IMR-90 (cell line): ENCODE data around the gene MRPS15. TPM values are rescaled to one million over a fixed set of nuclear protein-coding genes. Genes with fewer than 3 reads are reported as not detected.

Source experiments
- ATAC-seq: fragments of 200-7000 bp; cut with Tn5 transposase; 2 replicates; pipeline ENCODE4 v1.9.1; 2020; ENCODE audit warnings: low read depth, mild to moderate bottlenecking, moderate library complexity
- BruUV-seq: library from RNA; stranded (reverse); fragments of 400-500 nt; replicated peaks from 2 replicates; lab custom pipeline; 2021; lab: Mats Ljungman, UMichigan
- CTCF ChIA-PET: fragments of 300-600 bp; formaldehyde crosslinking; extraction: SDS; loops from one replicate; lab custom pipeline; 2021; ENCODE audit warnings: antibody characterized with exemption; lab: Yijun Ruan, JAX
- POLR2A ChIA-PET: fragments of 300-600 bp; sonication (Branson Sonifier 250); formaldehyde crosslinking; loops from one replicate; lab custom pipeline; 2022; ENCODE audit warnings: antibody characterized with exemption; ENCODE audit not compliant: unreplicated experiment; lab: Charles Lee
- DNase-seq: peaks from one replicate; pipeline ENCODE4 v3.0.0; 2013
- H2AFZ ChIP-seq: replicated peaks from 2 replicates; pipeline ENCODE3; 2013; ENCODE audit warnings: low read length, mild to moderate bottlenecking; ENCODE audit not compliant: poor library complexity
- H2AK5ac ChIP-seq: 2 replicates; pipeline ENCODE4 v1.6.1; 2013; ENCODE audit warnings: low read depth, low read length, inconsistent platforms
- H2AK9ac ChIP-seq: replicated peaks from 2 replicates; pipeline ENCODE3; 2013; ENCODE audit warnings: mild to moderate bottlenecking, low read depth, low read length, moderate library complexity; ENCODE audit not compliant: poor library complexity
- H2BK120ac ChIP-seq: 2 replicates; pipeline ENCODE4 v1.6.1; 2013; ENCODE audit warnings: low read depth, low read length, inconsistent platforms
- H2BK15ac ChIP-seq: 3 replicates; pipeline ENCODE4 v1.6.1; 2013; ENCODE audit warnings: low read depth, low read length, inconsistent platforms
- H2BK20ac ChIP-seq: 2 replicates; pipeline ENCODE4 v1.6.1; 2013; ENCODE audit warnings: low read depth, mild to moderate bottlenecking, inconsistent platforms, low read length, moderate library complexity
- H2BK5ac ChIP-seq: 2 replicates; pipeline ENCODE4 v1.6.1; 2013; ENCODE audit warnings: mild to moderate bottlenecking, low read depth, low read length, inconsistent platforms; ENCODE audit not compliant: poor library complexity, severe bottlenecking
- H3K14ac ChIP-seq: replicated peaks from 2 replicates; pipeline ENCODE4 v1.6.1; 2013; ENCODE audit warnings: low read depth, low read length, inconsistent platforms
- H3K18ac ChIP-seq: 2 replicates; pipeline ENCODE4 v1.6.1; 2013; ENCODE audit warnings: low read depth, low read length, control low read depth
- H3K23ac ChIP-seq: 2 replicates; pipeline ENCODE4 v1.6.1; 2013; ENCODE audit warnings: low read depth, low read length, inconsistent platforms
- H3K27ac ChIP-seq: 2 replicates; pipeline ENCODE4 v1.5.1; 2013; ENCODE audit warnings: mild to moderate bottlenecking, control low read depth, low read length; ENCODE audit not compliant: insufficient read depth
- H3K27me3 ChIP-seq: 2 replicates; pipeline ENCODE4 v1.6.1; 2013; ENCODE audit warnings: low read length; ENCODE audit not compliant: control insufficient read depth, insufficient read depth
- H3K36me3 ChIP-seq: 2 replicates; pipeline ENCODE4 v1.6.1; 2013; ENCODE audit warnings: low read length, mixed read lengths; ENCODE audit not compliant: control insufficient read depth, insufficient read depth
- H3K4ac ChIP-seq: 2 replicates; pipeline ENCODE4 v1.6.1; 2013; ENCODE audit warnings: low read depth, low read length, inconsistent platforms
- H3K4me1 ChIP-seq: 2 replicates; pipeline ENCODE4 v1.6.1; 2013; ENCODE audit warnings: low read length, mixed read lengths; ENCODE audit not compliant: control insufficient read depth, insufficient read depth
- H3K4me2 ChIP-seq: 2 replicates; pipeline ENCODE4 v1.6.1; 2013; ENCODE audit warnings: low read depth, mild to moderate bottlenecking, control low read depth, low read length, moderate library complexity
- H3K4me3 ChIP-seq: 2 replicates; pipeline ENCODE4 v1.5.1; 2013; ENCODE audit warnings: low read depth, mild to moderate bottlenecking, control low read depth, low read length, moderate library complexity; ENCODE audit not compliant: insufficient read depth
- H3K56ac ChIP-seq: 2 replicates; pipeline ENCODE4 v1.6.1; 2013; ENCODE audit warnings: low read length, inconsistent platforms; ENCODE audit not compliant: insufficient read depth; ENCODE audit errors: extremely low read depth
- H3K79me1 ChIP-seq, 2 experiments: 2 replicates each; pipeline ENCODE4 v1.6.1; 2013; ENCODE audit warnings: low read length in 2 of 2, inconsistent platforms in 1 of 2, low read depth in 1 of 2
- H3K9ac ChIP-seq: 2 replicates; pipeline ENCODE4 v1.6.1; 2013; ENCODE audit warnings: low read depth, low read length, control low read depth
- H3K9me1 ChIP-seq: 2 replicates; pipeline ENCODE4 v1.6.1; 2013; ENCODE audit warnings: low read length, inconsistent platforms; ENCODE audit not compliant: insufficient read depth
- H3K9me3 ChIP-seq: 2 replicates; pipeline ENCODE4 v1.6.1; 2013; ENCODE audit warnings: low read length; ENCODE audit not compliant: control insufficient read depth, insufficient read depth
- H4K20me1 ChIP-seq: 2 replicates; pipeline ENCODE4 v1.6.1; 2013; ENCODE audit warnings: low read length, inconsistent platforms; ENCODE audit not compliant: insufficient read depth
- H4K5ac ChIP-seq: 2 replicates; pipeline ENCODE4 v1.6.1; 2013; ENCODE audit warnings: mild to moderate bottlenecking, low read depth, low read length, control low read depth
- H4K8ac ChIP-seq, 2 experiments: 2 replicates each; pipeline ENCODE4 v1.6.1; 2013; ENCODE audit warnings: low read depth in 2 of 2, low read length in 2 of 2, control low read depth in 1 of 2, inconsistent platforms in 1 of 2
- H4K91ac ChIP-seq: 2 replicates; pipeline ENCODE4 v1.6.1; 2013; ENCODE audit warnings: low read depth, low read length, inconsistent platforms; ENCODE audit not compliant: insufficient read depth
- BHLHE40 ChIP-seq: fragments of 150-350 bp; IDR thresholded peaks from 2 replicates; pipeline ENCODE4 v1.6.1; 2016; ENCODE audit warnings: mild to moderate bottlenecking, low read depth, low read length
- CEBPB ChIP-seq: IDR thresholded peaks from 2 replicates; pipeline ENCODE4 v1.6.1; 2012; ENCODE audit warnings: low read depth, low read length, improper control_type of control experiment
- CHD1 ChIP-seq: IDR thresholded peaks from 2 replicates; pipeline ENCODE4 v1.6.1; 2012; ENCODE audit warnings: low read depth, low read length, improper control_type of control experiment
- CTCF ChIP-seq: conservative IDR thresholded peaks from 2 replicates; pipeline ENCODE4 v1.5.1; 2012; ENCODE audit warnings: mild to moderate bottlenecking, low read depth, low read length, improper control_type of control experiment
- ELK1 ChIP-seq: fragments of 150-350 bp; IDR thresholded peaks from 2 replicates; pipeline ENCODE4 v1.6.1; 2016; ENCODE audit warnings: low read depth, mild to moderate bottlenecking, low read length, moderate library complexity, borderline replicate concordance
- FOS ChIP-seq: fragments of 150-350 bp; IDR thresholded peaks from 2 replicates; pipeline ENCODE4 v1.6.1; 2016; ENCODE audit warnings: low read depth, low read length
- MAFK ChIP-seq: IDR thresholded peaks from 2 replicates; pipeline ENCODE4 v1.6.1; 2012; ENCODE audit warnings: low read depth, low read length, improper control_type of control experiment
- MAZ ChIP-seq: IDR thresholded peaks from 2 replicates; pipeline ENCODE4 v1.6.1; 2012; ENCODE audit warnings: low read depth, mild to moderate bottlenecking, low read length, improper control_type of control experiment, moderate library complexity, borderline replicate concordance
- MXI1 ChIP-seq: IDR thresholded peaks from 2 replicates; pipeline ENCODE4 v1.6.1; 2012; ENCODE audit warnings: low read depth, mild to moderate bottlenecking, low read length, moderate library complexity, borderline replicate concordance
- NFE2L2 ChIP-seq: fragments of 150-350 bp; IDR thresholded peaks from 2 replicates; pipeline ENCODE4 v1.6.1; 2016; ENCODE audit warnings: low read depth, mild to moderate bottlenecking, low read length
- POLR2A ChIP-seq: IDR thresholded peaks from 2 replicates; pipeline ENCODE4 v1.6.1; 2012; ENCODE audit warnings: mild to moderate bottlenecking, low read depth, low read length
- RAD21 ChIP-seq: IDR thresholded peaks from 2 replicates; pipeline ENCODE4 v1.6.1; 2012; ENCODE audit warnings: low read length, improper control_type of control experiment
- RCOR1 ChIP-seq: IDR thresholded peaks from 2 replicates; pipeline ENCODE4 v1.6.1; 2012; ENCODE audit warnings: mild to moderate bottlenecking, low read length, improper control_type of control experiment; ENCODE audit not compliant: insufficient replicate concordance
- RFX5 ChIP-seq: IDR thresholded peaks from 2 replicates; pipeline ENCODE4 v1.8.0; 2012; ENCODE audit warnings: low read depth, mild to moderate bottlenecking, low read length, moderate library complexity
- SMC3 ChIP-seq: fragments of 150-350 bp; IDR thresholded peaks from 2 replicates; pipeline ENCODE4 v1.6.1; 2016; ENCODE audit warnings: low read depth, mild to moderate bottlenecking, antibody characterized with exemption, low read length, moderate library complexity
- USF2 ChIP-seq: fragments of 150-350 bp; IDR thresholded peaks from 2 replicates; pipeline ENCODE4 v1.6.1; 2017; ENCODE audit warnings: mild to moderate bottlenecking, antibody characterized with exemption, low read length, low read depth
- WGBS, 2 experiments: methylation state at CpG; one replicate each; pipeline versions ENCODE4 v1.1.5 to v1.1.7; 2013; ENCODE audit warnings: missing lambda C conversion rate in 2 of 2; ENCODE audit not compliant: insufficient read length in 1 of 2; ENCODE audit errors: extremely low coverage in 2 of 2; 5-methylcytosine and 5-hydroxymethylcytosine counted together
- dilution Hi-C: fragments of 300-500 bp; cut with HindIII; formaldehyde crosslinking; loops from one replicate; pipeline ENCODE4 v1.14.3; 2018; ENCODE audit warnings: low sequenced_read_pairs; ENCODE audit not compliant: unreplicated experiment
- in situ Hi-C: fragments of 300-500 bp; cut with MboI; formaldehyde crosslinking; loops from 3 replicates; pipeline ENCODE4 v1.14.3; 2019; ENCODE audit warnings: low sequenced_read_pairs, inconsistent platforms, mixed read lengths
- intact Hi-C: fragments of 100-400 bp; cut with micrococcal nuclease; formaldehyde crosslinking; loops from 2 replicates; pipeline ENCODE4 v1.10.0; 2022
- polyA plus RNA-seq, 3 experiments: library from polyadenylated mRNA; depleted of rRNA; stranded (reverse); fragments of >200 nt; gene quantifications; 2 replicates each; pipeline ENCODE4 v1.2.3, GENCODE V29; 2012; ENCODE audit warnings: low replicate concordance in 1 of 3
- total RNA-seq: library from RNA; depleted of rRNA; stranded (reverse); fragments of >200 nt; gene quantifications from 2 replicates; pipeline ENCODE4 v1.2.3, GENCODE V29; 2012

The MRPS15 gene
- total and polyA plus RNA-seq, 2 of the 4 experiments (the other 2 are of a cell fraction): 46.1 to 77.9 TPM

- Histone ChIP-seq H3K9me1 (no peaks in the 10 kb centered on the region), H2BK5ac (no peak overlapping the region), H3K4me3 (no peak overlapping the region), H3K9ac (no peak overlapping the region), H3K18ac (no peak overlapping the region), H2BK120ac (no peak overlapping the region), H4K91ac (no peak overlapping the region), H3K27me3 (peaks cover 30% of the 10 kb centered on the region), H3K36me3 (no peaks in the 10 kb centered on the region), H3K4me1 (no peaks in the 10 kb centered on the region), H2BK15ac (no peak overlapping the region), H3K23ac (no peak overlapping the region), H3K14ac (no peak overlapping the region), H3K9me3 (no peaks in the 10 kb centered on the region), H4K20me1 (no peaks in the 10 kb centered on the region), H3K4me2 (no peak overlapping the region), H3K56ac (no peak overlapping the region), H3K79me1 (no peaks in the 10 kb centered on the region), H4K5ac (no peak overlapping the region), H4K8ac (no peak overlapping the region), H2BK20ac (no peak overlapping the region), H2AK5ac (no peak overlapping the region), H2AFZ (no peak overlapping the region), H3K4ac (no peak overlapping the region), H2AK9ac (no peak overlapping the region), H3K27ac (no peak overlapping the region)
- ChIA-PET POLR2A (no interaction called here), CTCF (no interaction called here)
- no peak for DNase-seq
- in situ Hi-C loops: no loop called here
- ATAC-seq: no peak
- TF ChIP-seq RFX5 (no peak), MAZ (no peak), BHLHE40 (no peak), CHD1 (no peak), CTCF (no peak), POLR2A (no peak), MXI1 (no peak), RAD21 (no peak), NFE2L2 (no peak), USF2 (no peak), ELK1 (no peak), SMC3 (no peak), RCOR1 (no peak), CEBPB (no peak), FOS (no peak), MAFK (no peak)
- no TSS peak for BruUV-seq
- intact Hi-C loops: no loop called here
- no CpG with 5 or more reads among the region's 2 CpGs for whole genome bisulfite sequencing, 2 experiments
- dilution Hi-C loops: no loop called here
Observed at GRCh38 chr1:36486093-36486438, 21.9 kb upstream of the MRPS15 start.
